Gastrocnemius medialis (tissue), 4 donors: ENCODE measurements around the gene TOB1. TPM values are rescaled to one million over a fixed set of nuclear protein-coding genes. Genes with fewer than 3 reads are reported as not detected.

Experiments
- ATAC-seq, 2 donors: fragments of 150-250 bp; one replicate each; pipeline ENCODE4 v1.9.1; 2016
- DNase-seq, 2 donors: peaks; one replicate each; pipeline ENCODE4 v3.0.0-alpha.2; 2019
- H3K27ac ChIP-seq, 4 donors: fragments of 200-600 bp; sonication (generic); 1 replicate in 1 of 4; 2 replicates in 3 of 4; pipeline ENCODE4 v1.5.1; 2016 to 2018; ENCODE audit warnings: mild to moderate bottlenecking in 2 of 4, moderate library complexity in 1 of 4
- H3K27me3 ChIP-seq, 3 donors: fragments of 200-600 bp; sonication (generic) in 2 of 3; 1 replicate in 1 of 3; 2 replicates in 2 of 3; pipeline versions ENCODE4 v1.5.1 to v1.6.0; 2016 to 2019; ENCODE audit warnings: mild to moderate bottlenecking in 1 of 3, moderate library complexity in 1 of 3
- H3K36me3 ChIP-seq, 2 donors: fragments of 200-600 bp; sonication (generic) in 1 of 2; one replicate each; pipeline ENCODE4 v1.5.1; 2017 to 2018
- H3K4me1 ChIP-seq, 2 donors: fragments of 200-600 bp; sonication (generic) in 1 of 2; one replicate each; pipeline ENCODE4 v1.5.1; 2016 to 2017; ENCODE audit warnings: mild to moderate bottlenecking in 2 of 2
- H3K4me3 ChIP-seq, 4 donors: fragments of 200-600 bp; sonication (generic) in 3 of 4; 1 replicate in 1 of 4; 2 replicates in 3 of 4; pipeline ENCODE4 v1.5.1; 2016 to 2019; ENCODE audit warnings: mild to moderate bottlenecking in 2 of 4
- H3K9me3 ChIP-seq, 3 donors: fragments of 200-600 bp; sonication (generic) in 2 of 3; 1 replicate in 1 of 3; 2 replicates in 2 of 3; pipeline ENCODE4 v1.5.1; 2016 to 2019
- POLR2A ChIP-seq, 2 donors: fragments of 450-650 bp; IDR thresholded peaks; one replicate each; pipeline ENCODE4 v1.6.1; 2017; ENCODE audit warnings: antibody characterized with exemption in 2 of 2, mild to moderate bottlenecking in 2 of 2, moderate library complexity in 2 of 2
- in situ Hi-C, 4 donors: fragments of 200-750 bp; cut with MboI; loops; one replicate each; pipeline versions ENCODE4 v1.15.0 to v1.8.0; 2017; ENCODE audit warnings: low sequenced_read_pairs in 4 of 4
- intact Hi-C: fragments of 100-400 bp; cut with DNase I; formaldehyde crosslinking; loops from one replicate; pipeline ENCODE4 v1.15.1; 2023; ENCODE audit warnings: low total_unique reads
- total RNA-seq, 4 donors: library from RNA; depleted of rRNA; stranded (reverse); fragments of >200 nt; gene quantifications; one replicate each; pipeline versions ENCODE4 v1.1.0 to v1.2.3, GENCODE V29; 2016
- TF ChIP-seq, protein P1 (sequence below), 5 experiments: fragments of 450-650 bp in 3 of 5; fragments of 200-600 bp in 2 of 5; sonication (generic) in 2 of 5; IDR thresholded peaks in 4 of 5; conservative IDR thresholded peaks in 1 of 5; 1 replicate in 4 of 5; 2 replicates in 1 of 5; pipeline ENCODE4 v1.5.1; 2016 to 2019; ENCODE audit warnings: antibody characterized with exemption in 5 of 5, mild to moderate bottlenecking in 3 of 5, moderate library complexity in 3 of 5

TOB1 gene
- total RNA-seq, 4 donors from 2014 or later = 13.6 to 53.5 (median 28.2) TPM

DNA sequence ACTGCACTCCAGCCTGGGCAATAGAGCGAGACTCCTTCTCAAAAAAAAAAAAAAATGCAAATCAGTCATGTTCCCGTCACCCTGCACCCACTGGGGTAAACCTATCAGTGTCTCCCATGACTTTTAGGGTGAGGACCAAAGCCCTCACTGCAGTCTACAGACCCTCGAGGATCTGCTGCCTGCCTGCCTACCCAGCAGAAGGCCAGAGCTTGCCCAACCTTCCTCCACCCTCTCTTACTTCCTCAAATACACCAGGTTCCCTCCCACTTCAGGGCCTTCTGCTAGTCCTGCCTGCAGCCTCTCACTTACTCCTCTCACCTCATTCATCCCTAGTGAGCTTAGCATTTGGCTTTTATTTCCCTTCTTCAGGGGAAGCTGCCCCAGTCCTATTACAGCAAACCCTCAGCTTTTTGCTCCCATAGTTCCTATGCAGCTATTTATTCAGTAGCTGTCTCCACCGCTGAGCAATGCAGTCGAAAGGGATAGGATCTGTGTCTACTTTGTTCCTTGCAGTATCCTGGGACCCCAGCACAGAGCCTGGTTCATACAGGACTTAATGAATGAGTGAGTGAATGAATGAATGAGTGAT, 17.8 kb upstream of the TOB1 start:
- Histone ChIP-seq H3K36me3 (no peaks in the 10 kb centered on the region), H3K27me3 (no peaks in the 10 kb centered on the region), H3K9me3 (no peaks in the 10 kb centered on the region), H3K4me1 (no peaks in the 10 kb centered on the region), H3K27ac (no peak overlapping the region), H3K4me3 (no peak overlapping the region)
- ATAC-seq (no peak), DNase-seq (no peak)
- intact Hi-C loops (no loop called here), in situ Hi-C loops (no loop called here)
- TF ChIP-seq, protein P1, sequence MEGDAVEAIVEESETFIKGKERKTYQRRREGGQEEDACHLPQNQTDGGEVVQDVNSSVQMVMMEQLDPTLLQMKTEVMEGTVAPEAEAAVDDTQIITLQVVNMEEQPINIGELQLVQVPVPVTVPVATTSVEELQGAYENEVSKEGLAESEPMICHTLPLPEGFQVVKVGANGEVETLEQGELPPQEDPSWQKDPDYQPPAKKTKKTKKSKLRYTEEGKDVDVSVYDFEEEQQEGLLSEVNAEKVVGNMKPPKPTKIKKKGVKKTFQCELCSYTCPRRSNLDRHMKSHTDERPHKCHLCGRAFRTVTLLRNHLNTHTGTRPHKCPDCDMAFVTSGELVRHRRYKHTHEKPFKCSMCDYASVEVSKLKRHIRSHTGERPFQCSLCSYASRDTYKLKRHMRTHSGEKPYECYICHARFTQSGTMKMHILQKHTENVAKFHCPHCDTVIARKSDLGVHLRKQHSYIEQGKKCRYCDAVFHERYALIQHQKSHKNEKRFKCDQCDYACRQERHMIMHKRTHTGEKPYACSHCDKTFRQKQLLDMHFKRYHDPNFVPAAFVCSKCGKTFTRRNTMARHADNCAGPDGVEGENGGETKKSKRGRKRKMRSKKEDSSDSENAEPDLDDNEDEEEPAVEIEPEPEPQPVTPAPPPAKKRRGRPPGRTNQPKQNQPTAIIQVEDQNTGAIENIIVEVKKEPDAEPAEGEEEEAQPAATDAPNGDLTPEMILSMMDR (IDR thresholded peaks at IDR 0.05 in 4 of 5, conservative IDR thresholded peaks at IDR 0.05 in 1 of 5) = no peak
- no peak for TF ChIP-seq POLR2A (IDR thresholded peaks at IDR 0.05)

DNA sequence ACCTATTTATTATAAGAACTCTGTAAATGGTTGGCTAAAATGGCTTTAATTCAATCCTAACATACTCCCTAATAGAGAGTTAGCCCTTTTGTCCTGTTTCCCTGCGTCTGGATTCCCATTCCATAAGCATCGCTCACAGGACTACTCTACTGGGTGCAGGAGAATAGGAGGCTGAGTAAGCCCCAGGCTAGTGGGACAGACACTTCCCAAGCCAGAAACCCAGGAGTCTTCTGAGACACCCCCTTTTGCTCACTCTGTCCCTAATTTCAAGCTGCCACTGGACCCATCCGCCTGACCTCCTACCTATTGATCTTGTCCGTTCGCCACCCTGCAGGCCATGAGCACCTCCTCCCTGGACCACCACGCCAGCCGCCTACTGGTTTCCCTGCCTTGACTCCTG, 16.7 kb upstream of the TOB1 start:
- no peak for TF ChIP-seq POLR2A (IDR thresholded peaks at IDR 0.05)
- TF ChIP-seq, protein P1 (IDR thresholded peaks at IDR 0.05 in 4 of 5, conservative IDR thresholded peaks at IDR 0.05 in 1 of 5) = no peak
- Histone ChIP-seq H3K27ac (no peak overlapping the region), H3K4me1 (no peaks in the 10 kb centered on the region), H3K36me3 (no peaks in the 10 kb centered on the region), H3K4me3 (no peak overlapping the region), H3K9me3 (no peaks in the 10 kb centered on the region), H3K27me3 (no peaks in the 10 kb centered on the region)
- ATAC-seq (no peak), DNase-seq (no peak)
- intact Hi-C loops (no loop called here), in situ Hi-C loops (no loop called here)

DNA sequence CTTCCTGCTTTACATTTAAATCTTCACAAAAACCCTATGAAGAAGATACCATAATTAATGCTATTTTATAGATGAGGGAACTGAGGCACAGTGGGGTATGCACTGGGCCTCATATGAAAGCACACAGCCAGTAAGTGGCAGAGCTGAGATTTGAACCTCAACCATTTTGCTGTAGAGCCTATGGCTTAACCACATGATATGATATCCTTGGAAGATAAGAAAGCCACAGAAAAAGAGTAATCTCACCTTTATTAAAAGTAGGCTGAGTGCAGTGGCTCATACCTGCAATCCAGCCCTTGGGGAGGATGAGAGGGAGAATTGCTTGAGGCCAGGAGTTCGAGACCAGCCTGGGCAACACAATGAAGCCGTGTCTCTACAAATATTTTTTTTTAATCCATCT, 15.0 kb upstream of the TOB1 start:
- intact Hi-C loops (no loop called here), in situ Hi-C loops (no loop called here)
- no peak for TF ChIP-seq POLR2A (IDR thresholded peaks at IDR 0.05)
- TF ChIP-seq, protein P1 (IDR thresholded peaks at IDR 0.05 in 4 of 5, conservative IDR thresholded peaks at IDR 0.05 in 1 of 5) = no peak
- Histone ChIP-seq H3K36me3 (no peaks in the 10 kb centered on the region), H3K4me1 (no peaks in the 10 kb centered on the region), H3K9me3 (no peaks in the 10 kb centered on the region), H3K4me3 (no peak overlapping the region), H3K27ac (no peak overlapping the region), H3K27me3 (no peaks in the 10 kb centered on the region)
- no peak for DNase-seq
- no peak for ATAC-seq

- no peak for DNase-seq
- in situ Hi-C loops = no loop called here
- ATAC-seq = no peak
Observed at GRCh38 chr17:50879086-50879485, 12.9 kb upstream of the TOB1 start.

More at GRCh38 chr17:50879086-50879485, 12.9 kb upstream of the TOB1 start:
- TF ChIP-seq, protein P1 (IDR thresholded peaks at IDR 0.05 in 4 of 5, conservative IDR thresholded peaks at IDR 0.05 in 1 of 5) = no peak
- TF ChIP-seq POLR2A (IDR thresholded peaks at IDR 0.05) = no peak
- no peak overlapping the region for H3K27ac ChIP-seq
- H3K9me3 ChIP-seq = no peaks in the 10 kb centered on the region
- H3K36me3 ChIP-seq = no peaks in the 10 kb centered on the region
- no peaks in the 10 kb centered on the region for H3K4me1 ChIP-seq
- H3K27me3 ChIP-seq = no peaks in the 10 kb centered on the region
- no peak overlapping the region for H3K4me3 ChIP-seq
- intact Hi-C loops = no loop called here
